GM21825 (cell line): ENCODE results near the gene ZNF263.

Experiments
- ATAC-seq: cut with Tn5 transposase; IDR thresholded peaks from one replicate; pipeline ENCODE4 v1.9.1; 2021; ENCODE audit warnings: mild to moderate bottlenecking, moderate library complexity; ENCODE audit not compliant: unreplicated experiment

Gene ZNF263

GRCh38 chr16:3282730-3283542 is at the start of gene ZNF263:
Gene ZNF263 (plus strand): TSS chr16:3283491. CDS start chr16:3283819, 328 bp downstream.
- peak; percentile 72 for ATAC-seq

DNA sequence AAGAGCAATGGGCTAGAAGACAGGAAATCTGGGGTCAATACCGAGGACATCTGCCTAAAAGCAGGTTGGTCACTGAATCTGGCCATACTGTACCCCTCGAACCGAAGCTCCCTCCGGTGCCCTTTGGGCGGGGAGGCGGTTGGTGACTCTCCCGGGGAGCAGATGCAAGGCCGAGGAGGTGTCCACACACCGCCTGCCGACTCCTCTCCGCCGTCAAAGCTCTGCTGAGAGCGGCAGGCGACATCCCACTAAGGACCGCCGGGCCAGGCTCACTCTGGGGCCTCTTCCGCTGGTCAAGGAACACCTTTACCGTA is 48.8 kb upstream of the ZNF263 start:
- no peak for ATAC-seq

DNA sequence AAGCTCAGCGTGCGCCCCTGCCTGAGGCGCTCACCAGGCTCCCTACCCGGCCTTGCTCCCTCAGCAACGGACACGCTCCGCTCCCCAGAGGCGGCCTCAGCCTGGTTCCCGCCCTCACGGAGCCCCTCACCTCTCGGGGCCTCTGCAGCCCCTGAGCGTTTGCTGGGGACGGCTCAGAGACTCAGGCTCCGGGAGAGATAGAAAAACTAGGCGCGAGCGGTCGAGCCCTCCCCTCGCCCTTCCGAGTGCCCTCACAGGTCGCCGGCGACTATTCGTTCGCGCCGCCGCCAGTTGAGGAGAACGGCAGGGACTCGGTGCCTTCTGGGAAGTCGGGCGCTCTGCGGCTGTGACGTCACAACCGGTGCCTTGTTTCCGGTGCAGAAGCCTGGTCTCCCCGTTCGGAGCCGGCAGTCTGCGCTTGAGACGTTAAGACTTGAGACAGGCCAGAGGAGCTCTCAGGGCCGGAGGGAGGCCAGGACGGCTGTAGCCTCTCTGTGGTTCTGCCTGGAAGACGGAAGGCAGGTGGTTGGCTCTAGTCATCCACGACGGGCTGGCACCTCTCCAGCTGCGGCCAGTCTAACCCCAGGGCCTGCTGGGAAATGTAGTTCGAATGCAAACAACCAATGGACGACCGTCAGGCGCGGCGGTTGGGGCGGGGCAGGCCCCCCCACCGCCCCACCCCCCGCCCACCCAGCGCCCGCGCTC is 48.3 kb upstream of the ZNF263 start, which contains the start of gene ZNF200:
Gene ZNF200, minus strand, starts transcription at position 302 of the 705 bp plus-strand sequence. CDS start 1,403 bp downstream, outside the sequence.
- ATAC-seq = peak; percentile 83

DNA sequence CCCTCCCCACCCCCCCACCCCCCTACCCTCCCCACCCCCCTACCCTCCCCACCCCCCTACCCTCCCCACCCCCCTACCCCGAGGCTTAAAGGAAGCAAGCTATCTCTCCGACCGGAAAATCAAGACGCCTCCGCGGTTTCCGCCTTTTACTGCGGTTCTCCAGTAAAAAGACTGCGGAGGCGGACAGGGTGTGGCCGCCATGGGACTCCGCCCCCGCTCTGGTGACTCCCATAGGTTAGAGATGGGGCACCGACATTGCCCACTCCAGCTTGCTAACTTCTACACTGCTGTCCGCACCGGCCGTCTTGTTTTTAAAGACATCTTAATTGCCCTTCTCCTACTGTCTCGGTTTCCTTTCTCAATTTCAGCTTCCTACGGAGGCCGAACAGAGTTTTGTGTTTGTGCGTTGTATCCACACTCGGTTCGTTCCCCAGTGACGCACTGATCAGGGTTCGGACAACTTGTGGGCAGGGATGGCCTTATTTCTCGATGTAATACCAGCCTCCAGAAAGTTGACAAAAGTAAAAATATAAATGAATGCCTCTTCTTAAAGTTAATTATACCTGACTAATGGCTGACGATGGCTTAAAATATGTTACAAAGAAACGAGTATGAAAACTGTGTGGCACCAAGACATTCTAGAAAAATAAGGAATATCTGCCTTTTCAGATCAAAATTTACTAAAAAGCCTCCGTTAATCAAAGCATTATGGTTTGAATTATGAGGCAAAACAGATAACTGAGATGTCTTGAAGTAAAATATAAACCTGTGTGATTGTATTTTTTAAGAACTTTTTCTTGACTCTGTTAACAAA is 47.2 kb upstream of the ZNF263 start:
- no peak for ATAC-seq

GRCh38 chr16:3241761-3242160 is 41.5 kb upstream of the ZNF263 start:
- no peak for ATAC-seq

GRCh38 chr16:3242709-3243108 is 40.6 kb upstream of the ZNF263 start:
- no peak for ATAC-seq

GRCh38 chr16:3243882-3244281 is 39.4 kb upstream of the ZNF263 start:
- no peak for ATAC-seq

DNA sequence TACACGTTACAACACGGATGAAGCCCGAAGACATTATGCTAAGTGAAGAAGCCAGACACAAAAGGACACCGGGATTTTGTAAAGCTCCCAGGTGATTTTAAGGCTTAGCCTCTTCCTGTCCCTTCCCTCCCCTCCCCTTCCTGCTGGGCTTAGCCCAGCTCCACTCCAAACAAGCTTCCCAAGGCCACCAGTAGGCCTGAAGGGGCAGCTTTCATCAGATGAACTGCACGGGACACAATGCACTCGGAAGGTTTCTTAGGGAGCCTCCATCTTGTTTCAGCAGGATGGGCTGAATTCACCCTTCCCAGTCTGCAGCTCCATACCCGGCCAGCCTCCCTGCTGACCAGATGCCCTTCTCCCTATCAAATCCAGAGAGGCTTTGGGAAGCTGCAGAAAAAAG is 37.3 kb upstream of the ZNF263 start:
- no peak for ATAC-seq

- ATAC-seq = no peak
Measured at GRCh38 chr16:3246876-3247275, 36.4 kb upstream of the ZNF263 start.

DNA sequence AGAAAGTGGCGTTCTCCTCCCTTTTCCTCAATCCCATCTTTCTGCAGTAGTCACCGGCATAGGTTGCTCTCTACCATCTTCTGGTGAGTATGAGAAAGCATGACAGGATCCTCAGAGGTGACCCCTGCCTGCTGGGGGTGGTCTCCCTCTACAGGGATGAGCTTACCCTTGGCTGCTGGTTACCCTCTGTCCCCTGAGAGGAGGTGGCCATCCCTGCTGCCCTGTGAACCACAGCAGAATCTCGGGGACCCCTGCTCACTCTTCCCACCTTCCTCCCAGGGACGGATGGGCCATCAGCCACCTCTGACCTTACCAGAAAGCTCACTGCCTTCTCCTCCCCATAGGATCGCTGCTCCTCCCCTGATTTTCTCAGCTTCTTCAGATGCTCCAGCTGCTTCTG is 34.7 kb upstream of the ZNF263 start:
- no peak for ATAC-seq

- ATAC-seq = no peak
Measured at GRCh38 chr16:3249020-3249419, 34.3 kb upstream of the ZNF263 start.

- no peak for ATAC-seq
Measured at GRCh38 chr16:3249451-3249850, 33.8 kb upstream of the ZNF263 start.

- ATAC-seq = no peak
Measured at GRCh38 chr16:3252967-3253366, 30.3 kb upstream of the ZNF263 start.

GRCh38 chr16:3254309-3254708 is 29.0 kb upstream of the ZNF263 start:
- no peak for ATAC-seq

DNA sequence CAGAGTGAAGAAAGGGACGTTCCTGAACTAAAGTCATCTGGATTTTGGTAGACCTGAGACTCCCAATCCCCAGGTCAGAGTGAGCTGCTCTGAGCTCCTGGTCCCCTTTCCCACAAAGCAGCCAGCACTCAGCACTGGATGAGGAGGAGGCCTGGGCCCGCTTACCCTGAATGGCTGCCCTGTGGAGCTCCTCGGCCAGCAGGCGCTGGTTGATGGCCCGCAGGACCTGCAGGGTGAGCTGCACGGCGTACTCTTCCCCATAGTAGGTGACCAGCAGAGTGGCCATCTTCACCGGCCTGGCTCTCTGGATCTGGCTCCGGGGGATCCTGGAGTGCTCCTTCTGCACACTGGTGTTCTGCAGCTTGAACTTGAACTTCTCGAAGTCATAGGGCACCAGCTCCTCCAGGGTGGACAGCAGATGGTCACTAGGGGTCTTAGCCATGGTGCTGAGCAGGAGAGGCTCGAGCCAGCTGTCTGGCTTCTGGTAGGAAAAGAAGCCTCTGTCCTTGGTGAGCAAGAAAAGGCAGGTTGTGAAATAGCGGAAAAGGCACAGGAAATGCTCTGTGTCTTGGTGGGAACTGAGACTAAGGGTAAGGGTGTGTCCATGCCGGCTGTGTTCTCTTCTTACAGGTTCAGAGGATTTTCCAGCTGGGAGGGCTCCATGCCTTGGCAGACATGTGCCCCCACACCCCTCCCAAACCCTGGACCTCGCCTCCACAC is 27.0 kb upstream of the ZNF263 start, which contains the start of gene MEFV:
Gene MEFV, minus strand, starts transcription at position 488 of the 720 bp plus-strand sequence. Its CDS starts 46 bp downstream, at position 442.
- ATAC-seq = no peak

GRCh38 chr16:3256866-3257465 is 26.3 kb upstream of the ZNF263 start:
- ATAC-seq = no peak

DNA sequence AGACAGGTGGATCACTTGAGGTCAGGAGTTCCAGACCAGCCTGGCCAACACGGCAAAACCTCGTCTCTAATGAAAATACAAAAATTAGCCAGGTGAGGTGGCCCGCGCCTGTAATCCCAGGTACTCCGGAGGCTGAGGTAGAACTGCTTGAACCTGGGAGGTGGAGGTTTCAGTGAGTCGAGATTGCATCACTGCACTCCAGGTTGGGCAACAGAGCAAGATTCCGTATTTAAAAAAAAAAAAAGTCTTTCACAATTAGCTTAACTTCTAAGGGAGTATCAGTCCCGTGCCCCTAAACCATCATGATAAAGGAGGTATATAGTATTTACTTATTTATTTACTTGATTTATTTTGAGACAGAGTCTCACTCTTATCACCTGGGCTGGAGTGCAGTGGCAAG is 23.5 kb upstream of the ZNF263 start:
- no peak for ATAC-seq

- ATAC-seq = no peak
Measured at GRCh38 chr16:3262517-3262916, 20.8 kb upstream of the ZNF263 start.

DNA sequence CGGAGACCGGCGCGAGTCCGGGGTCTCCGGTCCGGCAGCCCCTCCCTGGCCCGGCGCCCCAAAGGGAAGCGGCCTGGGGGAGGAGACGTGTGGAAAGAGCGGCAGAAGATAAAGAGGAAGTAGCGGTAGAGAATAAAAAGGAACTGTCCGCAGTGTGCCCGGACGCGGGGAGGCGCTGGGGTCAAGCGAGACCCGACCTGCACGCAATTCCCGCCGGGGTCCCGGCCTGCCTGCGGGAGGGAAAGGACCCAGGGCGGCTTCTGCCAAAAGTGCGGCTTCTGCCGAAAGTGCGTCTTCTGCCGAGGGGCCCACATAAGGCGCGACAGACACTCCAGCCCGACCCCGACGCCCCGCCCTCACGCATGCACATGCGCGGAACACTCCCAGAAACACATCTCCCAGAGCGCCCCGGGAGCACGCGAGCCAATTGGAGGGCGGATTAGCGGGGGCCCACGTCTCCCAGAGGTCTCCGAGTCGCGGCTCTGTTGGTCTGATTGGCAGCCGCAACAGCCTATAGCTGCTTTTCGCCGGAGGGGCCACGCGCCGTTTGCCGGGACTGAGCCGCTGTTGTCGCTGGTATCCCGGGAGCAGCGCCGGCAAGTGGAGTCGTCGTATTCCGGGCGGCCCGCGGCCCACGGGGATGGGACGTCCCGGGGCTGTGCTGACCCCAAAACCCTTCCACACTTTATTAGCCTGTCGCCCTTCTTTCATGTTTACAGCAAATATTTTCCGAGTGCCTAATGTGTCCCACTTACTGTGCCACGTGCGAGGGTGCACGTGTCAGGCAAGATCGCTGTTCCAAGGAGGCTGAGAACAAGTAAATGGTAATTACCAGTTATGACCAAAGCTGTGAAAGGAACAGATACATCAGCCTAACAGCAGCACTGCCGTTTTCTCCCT is 18.9 kb upstream of the ZNF263 start:
- ATAC-seq = peak; percentile 83
